ENCODE data around the gene PCDHA7.
"Not testable (repeated sequence)": the region's sequence is repeated elsewhere in the genome, so short reads cannot be mapped to it uniquely, and the experiment has no call there.

PCDHA7 gene

GRCh38 chr5:140849831-140850634 lies 16.0 kb downstream of the PCDHA7 start:
- H3K27me3 ChIP-seq (ENCODE audit: low read length); H2AFZ ChIP-seq (ENCODE audit: low read depth, low read length, severe bottlenecking); H3F3A ChIP-seq (ENCODE audit: insufficient read depth); H3K9ac ChIP-seq (ENCODE audit: low read length); H3K4me3 ChIP-seq (ENCODE audit: insufficient read depth, low read length, poor library complexity, severe bottlenecking); H3K9me2 ChIP-seq (replicated peaks; ENCODE audit: insufficient read depth, low read length); H3K27ac ChIP-seq (ENCODE audit: low read depth, low read length); H4K20me1 ChIP-seq (ENCODE audit: low read depth, low read length); H3K79me2 ChIP-seq (ENCODE audit: insufficient read depth, low read length); H3K36me3 ChIP-seq (ENCODE audit: low read length); H3K9me3 ChIP-seq (ENCODE audit: insufficient read depth, low read length); H3K4me2 ChIP-seq (ENCODE audit: low read depth, low read length, poor library complexity, severe bottlenecking): not testable (repeated sequence)

- H3K36me3 ChIP-seq (ENCODE audit: low read length) = no peaks in the 10 kb centered on the region
- no peaks in the 10 kb centered on the region for H4K20me1 ChIP-seq (ENCODE audit: low read depth, low read length)
- H3K27me3 ChIP-seq (ENCODE audit: low read length) = no peaks in the 10 kb centered on the region
- H3K9me3 ChIP-seq (ENCODE audit: insufficient read depth, low read length) = no peaks in the 10 kb centered on the region
- H3K79me2 ChIP-seq (ENCODE audit: insufficient read depth, low read length) = no peaks in the 10 kb centered on the region
- no peaks in the 10 kb centered on the region for H3F3A ChIP-seq (ENCODE audit: insufficient read depth)
- no peak within 1 kb of the TSS for H2AFZ ChIP-seq (ENCODE audit: low read depth, low read length, severe bottlenecking)
- TF ChIP-seq EZH2phosphoT487 (conservative IDR thresholded peaks at IDR 0.05; ENCODE audit: low read length) = no peak
- peak; percentile 14 for TF ChIP-seq CTCF (IDR thresholded peaks at IDR 0.05; ENCODE audit: insufficient read depth, low read length, poor library complexity, severe bottlenecking)
- H3K27ac ChIP-seq (ENCODE audit: low read depth, low read length) = no peak within 1 kb of the TSS
- H3K9ac ChIP-seq (ENCODE audit: low read length) = no peak within 1 kb of the TSS
- H3K9me2 ChIP-seq (replicated peaks; ENCODE audit: insufficient read depth, low read length) = no peaks in the 10 kb centered on the region
- H3K4me2 ChIP-seq (ENCODE audit: low read depth, low read length, poor library complexity, severe bottlenecking) = no peak within 1 kb of the TSS
- no peak within 1 kb of the TSS for H3K4me3 ChIP-seq (ENCODE audit: insufficient read depth, low read length, poor library complexity, severe bottlenecking)
These were observed 22.0 kb downstream of the PCDHA7 start, which contains the start of gene PCDHA10 for GRCh38 chr5:140855772-140856674. TSS of gene PCDHA10 (plus strand) at chr5:140855897. CDS start at chr5:140856049, 152 bp downstream.

GRCh38 chr5:140857177-140857986 lies 23.3 kb downstream of the PCDHA7 start:
- no peaks in the 10 kb centered on the region for H3K9me2 ChIP-seq (replicated peaks; ENCODE audit: insufficient read depth, low read length)
- H3K9ac ChIP-seq (ENCODE audit: low read length) = no peak overlapping the region
- H3K4me2 ChIP-seq (ENCODE audit: low read depth, low read length, poor library complexity, severe bottlenecking) = no peak overlapping the region
- no peak overlapping the region for H2AFZ ChIP-seq (ENCODE audit: low read depth, low read length, severe bottlenecking)
- H3K27ac ChIP-seq (ENCODE audit: low read depth, low read length) = no peak overlapping the region
- no peaks in the 10 kb centered on the region for H3F3A ChIP-seq (ENCODE audit: insufficient read depth)
- no peaks in the 10 kb centered on the region for H4K20me1 ChIP-seq (ENCODE audit: low read depth, low read length)
- H3K9me3 ChIP-seq (ENCODE audit: insufficient read depth, low read length) = no peaks in the 10 kb centered on the region
- no peak overlapping the region for H3K4me3 ChIP-seq (ENCODE audit: insufficient read depth, low read length, poor library complexity, severe bottlenecking)
- H3K27me3 ChIP-seq (ENCODE audit: low read length) = no peaks in the 10 kb centered on the region
- H3K36me3 ChIP-seq (ENCODE audit: low read length) = no peaks in the 10 kb centered on the region
- no peaks in the 10 kb centered on the region for H3K79me2 ChIP-seq (ENCODE audit: insufficient read depth, low read length)
- TF ChIP-seq EZH2phosphoT487 (conservative IDR thresholded peaks at IDR 0.05; ENCODE audit: low read length) (no peak), CTCF (IDR thresholded peaks at IDR 0.05; ENCODE audit: insufficient read depth, low read length, poor library complexity, severe bottlenecking) (no peak)

All from SU-DHL-6 (cell line).